ENCODE data around the gene CTNNA3. TPM values are rescaled to one million over a fixed set of nuclear protein-coding genes. Genes with fewer than 3 reads are reported as not detected.

The CTNNA3 gene
- total RNA-seq, 1 experiment from 2014 or later: 0.32 TPM

DNA sequence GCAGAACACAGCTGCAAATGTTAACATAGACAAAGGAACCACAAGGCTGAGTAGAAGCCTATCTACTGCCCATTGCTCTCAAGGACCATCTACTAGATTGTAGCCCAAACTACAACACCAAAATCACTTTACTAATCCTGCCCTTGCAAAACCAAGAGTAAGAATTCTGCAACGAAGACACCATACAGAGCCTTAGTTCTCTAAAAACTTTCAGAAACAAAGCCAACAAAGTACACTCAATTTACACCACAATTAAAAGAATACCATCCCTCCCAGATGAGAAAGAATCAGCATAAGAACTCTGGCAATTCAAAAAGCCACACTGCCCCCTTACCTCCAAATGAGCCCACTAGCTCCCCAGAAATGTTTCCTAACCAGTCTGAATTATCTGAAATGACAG, 294.3 kb downstream of the CTNNA3 start:
- no peak overlapping the region for H3K27ac ChIP-seq (ENCODE audit: low read depth, low read length)
- no peaks in the 10 kb centered on the region for H3K27me3 ChIP-seq (ENCODE audit: insufficient read depth, low read length)
- H3K9me2 ChIP-seq (ENCODE audit: insufficient read depth): peaks cover 3% of the 10 kb centered on the region; the same call in 1 of the 2 replicates
- CTCF ChIA-PET: no interaction called here
- H3K4me3 ChIP-seq (replicated peaks in 1 of 2; ENCODE audit: low read depth in 1 of 2, low read length in 2 of 2): no peak overlapping the region
- no peak overlapping the region for H2AFZ ChIP-seq (ENCODE audit: low read depth, low read length, poor library complexity, severe bottlenecking)
- POLR2A ChIA-PET: no interaction called here
- ATAC-seq: no peak
- H3K4me2 ChIP-seq (ENCODE audit: low read length): no peak overlapping the region
- no peaks in the 10 kb centered on the region for H3K36me3 ChIP-seq (ENCODE audit: control insufficient read depth in 1 of 2, insufficient read depth in 2 of 2, low read length in 2 of 2)
- intact Hi-C loops (cut with micrococcal nuclease): no loop called here
- no peaks in the 10 kb centered on the region for H3K79me2 ChIP-seq (ENCODE audit: insufficient read depth, low read length)
- H3K9me3 ChIP-seq (ENCODE audit: control insufficient read depth in 1 of 2, insufficient read depth in 1 of 2, low read depth in 1 of 2, low read length in 2 of 2): no peaks in the 10 kb centered on the region
- TF ChIP-seq, protein P1, sequence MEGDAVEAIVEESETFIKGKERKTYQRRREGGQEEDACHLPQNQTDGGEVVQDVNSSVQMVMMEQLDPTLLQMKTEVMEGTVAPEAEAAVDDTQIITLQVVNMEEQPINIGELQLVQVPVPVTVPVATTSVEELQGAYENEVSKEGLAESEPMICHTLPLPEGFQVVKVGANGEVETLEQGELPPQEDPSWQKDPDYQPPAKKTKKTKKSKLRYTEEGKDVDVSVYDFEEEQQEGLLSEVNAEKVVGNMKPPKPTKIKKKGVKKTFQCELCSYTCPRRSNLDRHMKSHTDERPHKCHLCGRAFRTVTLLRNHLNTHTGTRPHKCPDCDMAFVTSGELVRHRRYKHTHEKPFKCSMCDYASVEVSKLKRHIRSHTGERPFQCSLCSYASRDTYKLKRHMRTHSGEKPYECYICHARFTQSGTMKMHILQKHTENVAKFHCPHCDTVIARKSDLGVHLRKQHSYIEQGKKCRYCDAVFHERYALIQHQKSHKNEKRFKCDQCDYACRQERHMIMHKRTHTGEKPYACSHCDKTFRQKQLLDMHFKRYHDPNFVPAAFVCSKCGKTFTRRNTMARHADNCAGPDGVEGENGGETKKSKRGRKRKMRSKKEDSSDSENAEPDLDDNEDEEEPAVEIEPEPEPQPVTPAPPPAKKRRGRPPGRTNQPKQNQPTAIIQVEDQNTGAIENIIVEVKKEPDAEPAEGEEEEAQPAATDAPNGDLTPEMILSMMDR (IDR thresholded peaks at IDR 0.05 in 2 of 3, conservative IDR thresholded peaks at IDR 0.05 in 1 of 3; ENCODE audit: borderline replicate concordance in 1 of 3, insufficient read depth in 1 of 3, low read depth in 2 of 3, low read length in 2 of 3): no peak
- no peak for TF ChIP-seq YY1 (IDR thresholded peaks at IDR 0.05; ENCODE audit: extremely low read depth, insufficient replicate concordance, low read depth, low read length)
- TF ChIP-seq EZH2phosphoT487 (IDR thresholded peaks at IDR 0.05; ENCODE audit: borderline replicate concordance): no peak
- no peak for TF ChIP-seq CEBPB (IDR thresholded peaks at IDR 0.05; ENCODE audit: low read depth)
- TF ChIP-seq ZNF274 (IDR thresholded peaks at IDR 0.05; ENCODE audit: low read depth, low read length): no peak
- no peak for TF ChIP-seq EZH2 (IDR thresholded peaks at IDR 0.05)
- TF ChIP-seq SRF (IDR thresholded peaks at IDR 0.05; ENCODE audit: low read depth): no peak
- TF ChIP-seq, protein P2, sequence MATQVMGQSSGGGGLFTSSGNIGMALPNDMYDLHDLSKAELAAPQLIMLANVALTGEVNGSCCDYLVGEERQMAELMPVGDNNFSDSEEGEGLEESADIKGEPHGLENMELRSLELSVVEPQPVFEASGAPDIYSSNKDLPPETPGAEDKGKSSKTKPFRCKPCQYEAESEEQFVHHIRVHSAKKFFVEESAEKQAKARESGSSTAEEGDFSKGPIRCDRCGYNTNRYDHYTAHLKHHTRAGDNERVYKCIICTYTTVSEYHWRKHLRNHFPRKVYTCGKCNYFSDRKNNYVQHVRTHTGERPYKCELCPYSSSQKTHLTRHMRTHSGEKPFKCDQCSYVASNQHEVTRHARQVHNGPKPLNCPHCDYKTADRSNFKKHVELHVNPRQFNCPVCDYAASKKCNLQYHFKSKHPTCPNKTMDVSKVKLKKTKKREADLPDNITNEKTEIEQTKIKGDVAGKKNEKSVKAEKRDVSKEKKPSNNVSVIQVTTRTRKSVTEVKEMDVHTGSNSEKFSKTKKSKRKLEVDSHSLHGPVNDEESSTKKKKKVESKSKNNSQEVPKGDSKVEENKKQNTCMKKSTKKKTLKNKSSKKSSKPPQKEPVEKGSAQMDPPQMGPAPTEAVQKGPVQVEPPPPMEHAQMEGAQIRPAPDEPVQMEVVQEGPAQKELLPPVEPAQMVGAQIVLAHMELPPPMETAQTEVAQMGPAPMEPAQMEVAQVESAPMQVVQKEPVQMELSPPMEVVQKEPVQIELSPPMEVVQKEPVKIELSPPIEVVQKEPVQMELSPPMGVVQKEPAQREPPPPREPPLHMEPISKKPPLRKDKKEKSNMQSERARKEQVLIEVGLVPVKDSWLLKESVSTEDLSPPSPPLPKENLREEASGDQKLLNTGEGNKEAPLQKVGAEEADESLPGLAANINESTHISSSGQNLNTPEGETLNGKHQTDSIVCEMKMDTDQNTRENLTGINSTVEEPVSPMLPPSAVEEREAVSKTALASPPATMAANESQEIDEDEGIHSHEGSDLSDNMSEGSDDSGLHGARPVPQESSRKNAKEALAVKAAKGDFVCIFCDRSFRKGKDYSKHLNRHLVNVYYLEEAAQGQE (IDR thresholded peaks at IDR 0.05; ENCODE audit: low read depth): no peak
- TF ChIP-seq SIN3A (IDR thresholded peaks at IDR 0.05; ENCODE audit: low read depth): no peak
- TF ChIP-seq TCF7L2 (IDR thresholded peaks at IDR 0.05; ENCODE audit: borderline replicate concordance, extremely low read depth, insufficient read depth, insufficient read length): no peak
- TF ChIP-seq POLR2AphosphoS5 (IDR thresholded peaks at IDR 0.05; ENCODE audit: low read depth, low read length): no peak
- TF ChIP-seq CBX3 (IDR thresholded peaks at IDR 0.05; ENCODE audit: low read depth): no peak
- TF ChIP-seq ELF1 (IDR thresholded peaks at IDR 0.05; ENCODE audit: borderline replicate concordance, low read depth): no peak
- no peak for TF ChIP-seq SP1 (IDR thresholded peaks at IDR 0.05; ENCODE audit: low read depth)
- TF ChIP-seq RAD21 (IDR thresholded peaks at IDR 0.05; ENCODE audit: low read depth): no peak
- no peak for TF ChIP-seq ZFX (IDR thresholded peaks at IDR 0.05)
- TF ChIP-seq FOSL1 (IDR thresholded peaks at IDR 0.05; ENCODE audit: low read depth): no peak
- no peak for TF ChIP-seq JUND (IDR thresholded peaks at IDR 0.05)
- TF ChIP-seq ATF3 (IDR thresholded peaks at IDR 0.05): no peak
- BruUV-seq (replicated peaks): no TSS peak
- no peaks in the 10 kb centered on the region for H3K4me1 ChIP-seq (ENCODE audit: control insufficient read depth in 1 of 2, insufficient read depth in 2 of 2, low read length in 2 of 2)
- no peaks in the 10 kb centered on the region for H4K20me1 ChIP-seq (ENCODE audit: insufficient read depth)
- DNase-seq (ENCODE audit: low read depth, low spot score): no peak
- RAD21 ChIA-PET (ENCODE audit: low non-redundant PET in 1 of 2, low total read pairs in 2 of 2, uncharacterized antibody in 2 of 2, unreplicated experiment in 2 of 2): no interaction called here
- no peak overlapping the region for H3K9ac ChIP-seq (ENCODE audit: low read length)
